Peyer's patch (tissue), 4 donors: ENCODE data around the gene RALGPS1.

Source experiments
- POLR2A ChIP-seq, 2 donors: fragments of 450-650 bp; IDR thresholded peaks; one replicate each; pipeline ENCODE4 v1.5.1; 2017; ENCODE audit warnings: antibody characterized with exemption in 2 of 2, mild to moderate bottlenecking in 2 of 2, moderate library complexity in 2 of 2
- TF ChIP-seq, protein P1 (sequence below), 6 experiments: fragments of 450-650 bp in 4 of 6; fragments of 200-600 bp in 2 of 6; sonication (generic) in 1 of 6; IDR thresholded peaks; one replicate each; pipeline ENCODE4 v1.5.1; 2017 to 2019; ENCODE audit warnings: antibody characterized with exemption in 6 of 6, mild to moderate bottlenecking in 3 of 6, moderate library complexity in 1 of 6

DNA sequence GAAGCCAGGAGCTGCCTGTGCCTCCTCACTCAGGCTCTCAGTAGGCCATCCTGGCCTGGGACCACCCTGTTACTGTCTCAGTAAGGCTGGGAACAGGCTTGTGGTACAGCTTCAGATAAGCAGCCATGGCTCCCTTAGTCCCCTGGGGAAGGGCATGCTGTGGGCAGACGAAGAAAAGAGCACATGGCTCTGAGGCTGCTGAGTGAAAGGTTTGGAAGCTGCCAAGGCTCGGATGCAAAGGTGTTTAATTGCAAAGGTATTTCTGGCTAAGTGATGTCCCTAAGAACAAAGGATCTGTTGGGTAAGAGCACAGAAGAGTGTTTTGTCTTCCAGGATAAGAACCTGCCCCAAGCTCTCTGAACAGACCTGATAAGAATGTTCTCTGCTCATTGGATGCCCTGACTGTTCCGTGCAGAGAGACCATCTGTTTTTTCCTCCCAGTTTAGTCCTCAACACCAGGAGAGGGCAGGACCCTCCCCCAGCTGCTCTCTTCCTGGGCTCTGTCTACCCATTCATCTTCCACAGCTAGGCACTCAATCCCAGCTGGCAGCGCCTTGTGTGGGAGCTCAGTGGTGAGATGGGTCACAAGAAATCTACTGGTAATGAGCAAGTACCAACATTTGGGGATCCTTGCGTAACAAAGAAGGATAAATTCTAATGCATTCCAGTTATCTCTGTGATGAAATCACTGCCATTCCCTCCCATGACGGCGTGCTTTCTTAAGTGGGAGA is 190.2 kb downstream of the RALGPS1 start:
- TF ChIP-seq, protein P1, sequence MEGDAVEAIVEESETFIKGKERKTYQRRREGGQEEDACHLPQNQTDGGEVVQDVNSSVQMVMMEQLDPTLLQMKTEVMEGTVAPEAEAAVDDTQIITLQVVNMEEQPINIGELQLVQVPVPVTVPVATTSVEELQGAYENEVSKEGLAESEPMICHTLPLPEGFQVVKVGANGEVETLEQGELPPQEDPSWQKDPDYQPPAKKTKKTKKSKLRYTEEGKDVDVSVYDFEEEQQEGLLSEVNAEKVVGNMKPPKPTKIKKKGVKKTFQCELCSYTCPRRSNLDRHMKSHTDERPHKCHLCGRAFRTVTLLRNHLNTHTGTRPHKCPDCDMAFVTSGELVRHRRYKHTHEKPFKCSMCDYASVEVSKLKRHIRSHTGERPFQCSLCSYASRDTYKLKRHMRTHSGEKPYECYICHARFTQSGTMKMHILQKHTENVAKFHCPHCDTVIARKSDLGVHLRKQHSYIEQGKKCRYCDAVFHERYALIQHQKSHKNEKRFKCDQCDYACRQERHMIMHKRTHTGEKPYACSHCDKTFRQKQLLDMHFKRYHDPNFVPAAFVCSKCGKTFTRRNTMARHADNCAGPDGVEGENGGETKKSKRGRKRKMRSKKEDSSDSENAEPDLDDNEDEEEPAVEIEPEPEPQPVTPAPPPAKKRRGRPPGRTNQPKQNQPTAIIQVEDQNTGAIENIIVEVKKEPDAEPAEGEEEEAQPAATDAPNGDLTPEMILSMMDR (IDR thresholded peaks at IDR 0.05) = no peak
- no peak for TF ChIP-seq POLR2A (IDR thresholded peaks at IDR 0.05)
